HEK293T (cell line): Measurements from ENCODE around the gene RAB25.

Source experiments
- CTBP1 ChIP-seq: fragments of 450-650 bp; IDR thresholded peaks from 2 replicates; pipeline ENCODE4 v1.6.1; 2016; ENCODE audit warnings: borderline replicate concordance
- FOXA1 ChIP-seq: fragments of 450-650 bp; IDR thresholded peaks from 2 replicates; pipeline ENCODE4 v1.6.1; 2016; ENCODE audit warnings: mild to moderate bottlenecking
- FOXK2 ChIP-seq: fragments of 450-650 bp; IDR thresholded peaks from 2 replicates; pipeline ENCODE4 v1.6.1; 2016; ENCODE audit warnings: mild to moderate bottlenecking
- HDGF ChIP-seq: fragments of 450-650 bp; IDR thresholded peaks from 2 replicates; pipeline ENCODE4 v1.6.1; 2017; ENCODE audit warnings: antibody characterized with exemption, borderline replicate concordance
- NFRKB ChIP-seq: fragments of 450-650 bp; IDR thresholded peaks from 2 replicates; pipeline ENCODE4 v1.6.1; 2016; ENCODE audit warnings: mild to moderate bottlenecking, moderate library complexity
- SP1 ChIP-seq: fragments of 450-650 bp; IDR thresholded peaks from 2 replicates; pipeline ENCODE4 v1.6.1; 2017

DNA sequence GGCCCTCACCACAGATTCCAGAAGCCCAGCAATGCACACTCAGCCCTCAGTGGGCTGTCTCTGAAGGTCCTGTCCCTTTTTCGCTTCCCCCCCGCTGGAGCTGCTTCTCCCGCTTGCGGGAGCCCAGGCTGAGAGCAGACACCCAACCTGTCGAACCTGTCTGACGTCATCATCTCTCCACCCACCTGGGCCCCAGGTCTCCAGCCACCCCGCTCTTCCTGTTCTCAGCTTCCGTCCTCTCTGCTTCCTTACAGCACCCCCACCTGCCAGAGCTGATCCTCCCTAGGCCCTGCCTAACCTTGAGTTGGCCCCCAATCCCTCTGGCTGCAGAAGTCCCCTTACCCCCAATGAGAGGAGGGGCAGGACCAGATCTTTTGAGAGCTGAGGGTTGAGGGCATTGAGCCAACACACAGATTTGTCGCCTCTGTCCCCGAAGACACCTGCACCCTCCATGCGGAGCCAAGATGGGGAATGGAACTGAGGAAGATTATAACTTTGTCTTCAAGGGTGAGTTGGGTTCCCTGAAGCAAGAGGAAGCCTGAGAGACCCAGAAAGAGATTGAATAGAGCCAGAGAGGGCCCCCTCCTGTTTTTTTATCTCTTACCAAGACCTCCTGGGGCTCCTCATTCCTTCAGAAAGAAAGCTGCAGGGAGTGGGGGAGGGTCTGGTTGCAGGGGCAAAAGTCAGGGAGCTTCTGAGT, at the start of gene RAB25:
- TF ChIP-seq FOXA1 (no peak), CTBP1 (no peak), FOXK2 (no peak), NFRKB (no peak), SP1 (no peak), HDGF (no peak)
